ENCODE measurements around the gene ZFYVE28. TPM values are rescaled to one million over a fixed set of nuclear protein-coding genes. Genes with fewer than 3 reads are reported as not detected.

ZFYVE28 gene
- total and polyA plus RNA-seq, 5 experiments from 2014 or later: 5.0 to 12.3 (median 8.5) TPM

GRCh38 chr4:2266821-2267220 lies 151.6 kb downstream of the ZFYVE28 start:
- Mint-ChIP-seq H3K27ac (no peak overlapping the region), H3K36me3 (no peaks in the 10 kb centered on the region), H3K27me3 (no peaks in the 10 kb centered on the region), H3K9me3 (no peaks in the 10 kb centered on the region), H3K4me1 (peaks cover 0 to 6% (median 2%) of the 10 kb centered on the region in 4 donors), H3K4me3 (no peak overlapping the region)
- no peak for DNase-seq
- ATAC-seq: no peak
- POLR2A ChIA-PET: interaction anchor here (0.5 kb wide), 1 partner anchor 931 kb away, joined by 8 read pairs; no protein-coding TSS in a partner anchor

GRCh38 chr4:2266181-2266580 lies 152.3 kb downstream of the ZFYVE28 start:
- H3K36me3 Mint-ChIP-seq: no peaks in the 10 kb centered on the region
- peak overlapping the region in 1 of 10 donors; percentile 78 for H3K27ac Mint-ChIP-seq
- DNase-seq (no peak), ATAC-seq (no peak)
- H3K9me3 Mint-ChIP-seq: no peaks in the 10 kb centered on the region
- H3K4me1 Mint-ChIP-seq: peaks cover 0 to 6% (median 2%) of the 10 kb centered on the region in 4 donors
- no peaks in the 10 kb centered on the region for H3K27me3 Mint-ChIP-seq
- H3K4me3 Mint-ChIP-seq: peak overlapping the region in 1 of 10 donors; percentile 2
- POLR2A ChIA-PET: interaction anchor here (1.0 to 1.2 kb wide), 2 partner anchors 15 to 24 kb away, joined by 3 read pairs; partner anchors contain the start of genes HAUS3 and POLN

GRCh38 chr4:2265113-2266110 lies 153.0 kb downstream of the ZFYVE28 start:
- Mint-ChIP-seq H3K27ac (peak overlapping the region in 8 of 10 donors; percentile 9 to 78 (median 49)), H3K9me3 (no peaks in the 10 kb centered on the region), H3K27me3 (no peaks in the 10 kb centered on the region), H3K36me3 (no peaks in the 10 kb centered on the region), H3K4me1 (peaks cover 0 to 6% (median 2%) of the 10 kb centered on the region in 4 donors), H3K4me3 (peak overlapping the region in 1 of 10 donors; percentile 58)
- POLR2A ChIA-PET: interaction anchor here (1.0 to 1.2 kb wide), 2 partner anchors 16 to 24 kb away, joined by 3 read pairs; partner anchors contain the start of genes HAUS3 and POLN
- peak in 1 of 10 donors; percentile 8 for DNase-seq
- ATAC-seq: no peak

GRCh38 chr4:2264481-2265041 lies 153.9 kb downstream of the ZFYVE28 start:
- H3K27ac Mint-ChIP-seq: peak overlapping the region in 3 of 10 donors; percentile 86 to 90 (median 88)
- POLR2A ChIA-PET: interaction anchor here (0.9 to 3.1 kb wide), 3 partner anchors 17 to 22 kb away, joined by 3 to 36 read pairs (median 4); no protein-coding TSS in a partner anchor
- no peaks in the 10 kb centered on the region for H3K9me3 Mint-ChIP-seq
- H3K27me3 Mint-ChIP-seq: no peaks in the 10 kb centered on the region
- ATAC-seq (no peak), DNase-seq (peak in 1 of 10 donors; percentile 53)
- peaks cover 0 to 12% (median 4%) of the 10 kb centered on the region in 4 donors for H3K4me1 Mint-ChIP-seq
- H3K36me3 Mint-ChIP-seq: no peaks in the 10 kb centered on the region
- peak overlapping the region in 1 of 10 donors; percentile 58 for H3K4me3 Mint-ChIP-seq

- DNase-seq: peak in 1 of 10 donors; percentile 42
- POLR2A ChIA-PET: interaction anchor here (0.9 to 3.1 kb wide), 4 partner anchors 18 to 33 kb away, joined by 4 to 40 read pairs (median 34); no protein-coding TSS in a partner anchor
- peak overlapping the region in 9 of 10 donors; percentile 19 to 78 (median 72) for H3K4me3 Mint-ChIP-seq
Measured at GRCh38 chr4:2263926-2264321, 154.5 kb downstream of the ZFYVE28 start.

GRCh38 chr4:2262944-2263250 lies 155.5 kb downstream of the ZFYVE28 start:
- Mint-ChIP-seq H3K4me3 (peak overlapping the region; percentile 64 to 87 (median 74)), H3K4me1 (peaks cover 0 to 13% (median 4%) of the 10 kb centered on the region in 4 donors), H3K27me3 (no peaks in the 10 kb centered on the region), H3K9me3 (no peaks in the 10 kb centered on the region), H3K36me3 (no peaks in the 10 kb centered on the region), H3K27ac (peak overlapping the region in 8 of 10 donors; percentile 59 to 95 (median 88))
- DNase-seq (no peak), ATAC-seq (no peak)
- POLR2A ChIA-PET: interaction anchor here (0.6 to 3.1 kb wide), 16 partner anchors 8 to 206 kb away, joined by 3 to 40 read pairs (median 6); partner anchors contain the start of genes CFAP99, HAUS3, POLN and RNF4

More at GRCh38 chr4:2263926-2264321, 154.5 kb downstream of the ZFYVE28 start:
- ATAC-seq: no peak
- Mint-ChIP-seq H3K27ac (peak overlapping the region in 6 of 10 donors; percentile 59 to 90 (median 87)), H3K27me3 (no peaks in the 10 kb centered on the region), H3K4me1 (peaks cover 0 to 13% (median 4%) of the 10 kb centered on the region in 4 donors), H3K36me3 (no peaks in the 10 kb centered on the region), H3K9me3 (no peaks in the 10 kb centered on the region)

GRCh38 chr4:2262145-2262943 lies 156.1 kb downstream of the ZFYVE28 start:
- H3K36me3 Mint-ChIP-seq: no peaks in the 10 kb centered on the region
- peak overlapping the region; percentile 64 to 87 (median 74) for H3K4me3 Mint-ChIP-seq
- no peaks in the 10 kb centered on the region for H3K9me3 Mint-ChIP-seq
- peak overlapping the region in 8 of 10 donors; percentile 41 to 95 (median 88) for H3K27ac Mint-ChIP-seq
- ATAC-seq: peak; percentile 89 to 90
- H3K4me1 Mint-ChIP-seq: peaks cover 0 to 13% (median 4%) of the 10 kb centered on the region in 4 donors
- POLR2A ChIA-PET: interaction anchor here (0.9 to 3.1 kb wide), 21 partner anchors 9 to 581 kb away, joined by 3 to 40 read pairs (median 5); partner anchors contain the start of genes ADD1, CFAP99, FAM193A and HAUS3
- no peaks in the 10 kb centered on the region for H3K27me3 Mint-ChIP-seq
- peak; percentile 94 to 99 (median 97) for DNase-seq

GRCh38 chr4:2261853-2262144 lies 156.6 kb downstream of the ZFYVE28 start, which contains the start of gene MXD4:
MXD4 (minus strand) TSS chr4:2262109; CDS start chr4:2261980, 129 bp downstream.
- ATAC-seq: peak; percentile 2 to 5
- peaks cover 0 to 18% (median 6%) of the 10 kb centered on the region in 4 donors for H3K4me1 Mint-ChIP-seq
- POLR2A ChIA-PET: interaction anchor here (0.9 to 3.1 kb wide), 19 partner anchors 9 to 582 kb away, joined by 3 to 40 read pairs (median 6); partner anchors contain the start of genes ADD1, CFAP99, FAM193A and HAUS3

GRCh38 chr4:2261110-2261852 lies 157.2 kb downstream of the ZFYVE28 start:
- H3K36me3 Mint-ChIP-seq: no peaks in the 10 kb centered on the region
- no peaks in the 10 kb centered on the region for H3K27me3 Mint-ChIP-seq
- H3K27ac Mint-ChIP-seq: peak overlapping the region in 7 of 10 donors; percentile 41 to 90 (median 71)
- H3K4me3 Mint-ChIP-seq: peak overlapping the region; percentile 29 to 85 (median 71)
- no peaks in the 10 kb centered on the region for H3K9me3 Mint-ChIP-seq
- peaks cover 0 to 20% (median 6%) of the 10 kb centered on the region in 4 donors for H3K4me1 Mint-ChIP-seq
- ATAC-seq: peak; percentile 9 to 16
- POLR2A ChIA-PET: interaction anchor here (0.6 to 3.1 kb wide), 10 partner anchors 9 to 365 kb away, joined by 4 to 40 read pairs (median 16); partner anchors contain the start of genes FAM193A, HAUS3 and POLN
- peak; percentile 30 to 68 (median 57) for DNase-seq

More at GRCh38 chr4:2261853-2262144, 156.6 kb downstream of the ZFYVE28 start, which contains the start of gene MXD4:
- Mint-ChIP-seq H3K36me3 (no peaks in the 10 kb centered on the region), H3K4me3 (peak within 1 kb of the TSS; percentile 64 to 87 (median 75)), H3K9me3 (no peaks in the 10 kb centered on the region), H3K27ac (peak within 1 kb of the TSS in 8 of 10 donors; percentile 41 to 95 (median 88)), H3K27me3 (no peaks in the 10 kb centered on the region)
- no peak for DNase-seq

- H3K27ac Mint-ChIP-seq: peak overlapping the region in 8 of 10 donors; percentile 48 to 83 (median 74)
- H3K27me3 Mint-ChIP-seq: no peaks in the 10 kb centered on the region
- POLR2A ChIA-PET: interaction anchor here (0.6 to 2.1 kb wide), 4 partner anchors 19 to 366 kb away, joined by 4 to 12 read pairs (median 6); partner anchors contain the start of genes HAUS3 and POLN
- H3K36me3 Mint-ChIP-seq: no peaks in the 10 kb centered on the region
- H3K4me3 Mint-ChIP-seq: peak overlapping the region; percentile 29 to 85 (median 70)
- ATAC-seq (no peak), DNase-seq (peak in 2 of 10 donors; percentile 16 to 63)
- no peaks in the 10 kb centered on the region for H3K9me3 Mint-ChIP-seq
- peaks cover 0 to 20% (median 6%) of the 10 kb centered on the region in 4 donors for H3K4me1 Mint-ChIP-seq
Measured at GRCh38 chr4:2260344-2261109, 157.9 kb downstream of the ZFYVE28 start.

All from naive thymus-derived CD8-positive, alpha-beta T cell (primary cell).